ENCODE data around the gene HMOX1. TPM values are rescaled to one million over a fixed set of nuclear protein-coding genes. Genes with fewer than 3 reads are reported as not detected.

The HMOX1 gene
- total RNA-seq, 3 donors from 2014 or later (not counting 1 experiment from before 2014, with no cell fraction given), result 7.5 to 61.6 (median 15.9) TPM

DNA sequence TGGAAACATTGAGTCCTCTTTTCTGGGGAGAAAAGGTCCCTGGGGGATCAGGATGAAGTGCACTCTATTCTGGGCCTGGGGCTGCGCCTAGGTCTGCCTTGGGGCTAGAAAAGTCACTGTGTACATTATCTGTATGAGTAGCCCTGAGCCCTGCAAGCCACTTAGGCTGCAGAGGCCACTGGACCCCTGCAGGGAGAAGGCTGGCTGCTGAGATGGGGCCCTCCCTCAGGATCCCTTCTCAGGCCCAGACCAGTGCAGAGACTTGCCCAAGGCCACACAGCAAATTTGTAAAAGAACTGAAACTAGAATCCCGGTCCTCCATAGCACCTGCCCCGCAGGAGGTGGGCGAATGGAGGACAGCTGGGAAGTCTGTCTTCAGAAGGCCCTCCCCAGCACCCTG is 26.8 kb upstream of the HMOX1 start:
- H3K4me1 ChIP-seq (ENCODE audit: control insufficient read depth, insufficient read depth, low read length), result peaks cover 38% of the 10 kb centered on the region
- no peak overlapping the region for H3K27ac Mint-ChIP-seq

DNA sequence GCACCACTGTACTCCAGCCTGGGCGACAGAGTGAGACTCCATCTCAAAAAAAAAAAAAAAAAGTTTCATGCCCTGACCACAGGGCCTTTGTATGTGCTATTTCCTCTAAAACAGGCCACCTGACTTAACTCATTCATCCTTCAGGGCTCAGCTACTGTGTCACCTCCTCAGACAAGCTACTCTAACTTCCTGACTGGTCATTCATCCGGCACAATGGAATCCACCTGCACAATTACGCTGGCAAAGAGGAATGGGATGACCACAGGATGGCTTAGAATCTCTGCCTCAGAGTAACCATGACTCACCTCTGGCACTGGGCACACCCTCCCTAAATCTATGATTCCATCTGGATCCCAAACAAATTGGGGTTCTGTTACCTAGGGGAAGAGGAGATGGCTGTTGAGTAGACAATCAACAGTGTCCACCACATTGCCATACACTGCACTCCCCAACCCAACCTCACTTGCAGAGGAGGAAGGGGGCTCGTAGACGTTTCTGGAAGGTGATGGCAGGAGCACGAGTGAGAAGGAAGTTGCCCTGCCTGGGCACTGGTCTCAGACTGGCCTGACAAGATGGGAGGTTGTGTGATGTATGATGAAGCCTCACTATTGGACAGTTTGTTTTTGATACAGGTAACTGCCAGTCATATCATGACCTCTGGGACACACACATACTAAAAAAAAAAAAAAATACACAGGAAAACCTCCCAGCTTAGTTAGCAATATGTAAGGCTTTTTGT is 22.8 kb upstream of the HMOX1 start:
- no peak overlapping the region for H3K27ac Mint-ChIP-seq
- peaks cover 10% of the 10 kb centered on the region for H3K4me1 ChIP-seq (ENCODE audit: control insufficient read depth, insufficient read depth, low read length)
- H3K4me3 ChIP-seq (ENCODE audit: low read length), result no peak overlapping the region
- no peaks in the 10 kb centered on the region for H3K27me3 ChIP-seq (ENCODE audit: control insufficient read depth, insufficient read depth, low read length)
- intact Hi-C loops (cut with micrococcal nuclease), result loop anchor here (10.0 kb wide), 1 partner anchor 567 kb away; no protein-coding TSS in a partner anchor
- DNase-seq, result no peak
- TF ChIP-seq, protein P1, sequence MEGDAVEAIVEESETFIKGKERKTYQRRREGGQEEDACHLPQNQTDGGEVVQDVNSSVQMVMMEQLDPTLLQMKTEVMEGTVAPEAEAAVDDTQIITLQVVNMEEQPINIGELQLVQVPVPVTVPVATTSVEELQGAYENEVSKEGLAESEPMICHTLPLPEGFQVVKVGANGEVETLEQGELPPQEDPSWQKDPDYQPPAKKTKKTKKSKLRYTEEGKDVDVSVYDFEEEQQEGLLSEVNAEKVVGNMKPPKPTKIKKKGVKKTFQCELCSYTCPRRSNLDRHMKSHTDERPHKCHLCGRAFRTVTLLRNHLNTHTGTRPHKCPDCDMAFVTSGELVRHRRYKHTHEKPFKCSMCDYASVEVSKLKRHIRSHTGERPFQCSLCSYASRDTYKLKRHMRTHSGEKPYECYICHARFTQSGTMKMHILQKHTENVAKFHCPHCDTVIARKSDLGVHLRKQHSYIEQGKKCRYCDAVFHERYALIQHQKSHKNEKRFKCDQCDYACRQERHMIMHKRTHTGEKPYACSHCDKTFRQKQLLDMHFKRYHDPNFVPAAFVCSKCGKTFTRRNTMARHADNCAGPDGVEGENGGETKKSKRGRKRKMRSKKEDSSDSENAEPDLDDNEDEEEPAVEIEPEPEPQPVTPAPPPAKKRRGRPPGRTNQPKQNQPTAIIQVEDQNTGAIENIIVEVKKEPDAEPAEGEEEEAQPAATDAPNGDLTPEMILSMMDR (IDR thresholded peaks at IDR 0.05), result no peak
- H3K36me3 Mint-ChIP-seq, result no peaks in the 10 kb centered on the region
- no peak overlapping the region for H3K4me3 Mint-ChIP-seq
- ATAC-seq, result no peak
- H3K36me3 ChIP-seq (ENCODE audit: control insufficient read depth, insufficient read depth, low read length), result no peaks in the 10 kb centered on the region
- peaks cover 0 to 10% of the 10 kb centered on the region in 2 donors for H3K27me3 Mint-ChIP-seq (ENCODE audit: low read depth in 2 of 2)
- 67% methylated on average over 6 of the region's 6 CpGs for WGBS (ENCODE audit: insufficient coverage)
- no peaks in the 10 kb centered on the region for H3K9me3 ChIP-seq (ENCODE audit: control insufficient read depth, insufficient read depth, low read length)
- no peaks in the 10 kb centered on the region for H3K4me1 Mint-ChIP-seq
- no peaks in the 10 kb centered on the region for H3K9me3 Mint-ChIP-seq
- H3K27ac ChIP-seq (ENCODE audit: low read length), result no peak overlapping the region

More for the DNA sequence above, 26.8 kb upstream of the HMOX1 start:
- Histone ChIP-seq H3K4me3 (ENCODE audit: low read length) (no peak overlapping the region), H3K27ac (ENCODE audit: low read length) (no peak overlapping the region), H3K36me3 (ENCODE audit: control insufficient read depth, insufficient read depth, low read length) (no peaks in the 10 kb centered on the region), H3K9me3 (ENCODE audit: control insufficient read depth, insufficient read depth, low read length) (no peaks in the 10 kb centered on the region), H3K27me3 (ENCODE audit: control insufficient read depth, insufficient read depth, low read length) (peaks cover 3% of the 10 kb centered on the region)
- ATAC-seq, result no peak
- Mint-ChIP-seq H3K36me3 (no peaks in the 10 kb centered on the region), H3K4me1 (peaks cover 16 to 27% of the 10 kb centered on the region in 2 donors), H3K27me3 (ENCODE audit: low read depth in 2 of 2) (peaks cover 0 to 16% of the 10 kb centered on the region in 2 donors), H3K9me3 (no peaks in the 10 kb centered on the region), H3K4me3 (no peak overlapping the region)
- TF ChIP-seq, protein P1 (IDR thresholded peaks at IDR 0.05), result no peak
- WGBS (ENCODE audit: insufficient coverage), result 83% methylated on average over 4 of the region's 4 CpGs
- no peak for DNase-seq
- intact Hi-C loops (cut with micrococcal nuclease), result loop anchor here (5.0 to 10.0 kb wide), 2 partner anchors 58 to 571 kb away; no protein-coding TSS in a partner anchor

DNA sequence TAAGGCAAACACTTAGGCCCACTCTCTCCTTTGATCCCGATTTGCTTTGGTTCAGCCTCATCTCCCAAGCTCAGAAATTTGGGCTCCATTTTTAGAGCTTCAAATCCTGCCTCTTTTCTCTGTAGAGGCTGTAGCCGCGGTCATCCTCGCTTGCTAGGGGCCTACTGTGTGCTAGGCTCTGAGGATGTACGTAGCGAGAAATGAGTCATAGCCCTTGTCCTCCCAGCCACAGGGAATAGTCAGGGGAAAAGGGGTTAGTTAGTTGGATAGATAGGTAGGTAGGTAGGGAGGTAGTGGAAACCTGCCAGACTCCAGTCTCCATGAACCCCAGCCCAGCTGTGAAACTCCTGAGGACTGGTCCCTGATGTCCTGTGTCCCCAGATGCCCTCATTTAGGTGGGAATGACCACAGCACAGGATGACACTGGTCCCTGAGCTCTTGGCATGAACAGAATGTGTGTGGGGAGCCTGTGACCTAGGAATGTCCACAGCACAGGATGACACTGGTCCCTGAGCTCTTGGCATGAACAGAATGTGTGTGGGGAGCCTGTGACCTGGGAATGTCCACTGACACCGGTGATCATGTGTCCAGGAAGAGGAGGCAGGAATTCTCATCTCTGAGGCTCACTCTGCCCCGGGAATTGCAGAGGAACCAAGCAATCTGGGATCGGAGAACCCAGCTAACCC is 21.4 kb upstream of the HMOX1 start:
- peaks cover 0 to 10% of the 10 kb centered on the region in 2 donors for H3K27me3 Mint-ChIP-seq (ENCODE audit: low read depth in 2 of 2)
- no peaks in the 10 kb centered on the region for H3K36me3 ChIP-seq (ENCODE audit: control insufficient read depth, insufficient read depth, low read length)
- H3K4me3 Mint-ChIP-seq, result no peak overlapping the region
- no peaks in the 10 kb centered on the region for H3K9me3 Mint-ChIP-seq
- H3K4me1 Mint-ChIP-seq, result no peaks in the 10 kb centered on the region
- no peak overlapping the region for H3K27ac ChIP-seq (ENCODE audit: low read length)
- DNase-seq, result no peak
- WGBS (ENCODE audit: insufficient coverage), result 87% methylated on average over 9 of the region's 9 CpGs
- H3K27me3 ChIP-seq (ENCODE audit: control insufficient read depth, insufficient read depth, low read length), result no peaks in the 10 kb centered on the region
- peaks cover 2% of the 10 kb centered on the region for H3K4me1 ChIP-seq (ENCODE audit: control insufficient read depth, insufficient read depth, low read length)
- H3K27ac Mint-ChIP-seq, result no peak overlapping the region
- H3K36me3 Mint-ChIP-seq, result no peaks in the 10 kb centered on the region
- ATAC-seq, result no peak
- H3K4me3 ChIP-seq (ENCODE audit: low read length), result no peak overlapping the region
- H3K9me3 ChIP-seq (ENCODE audit: control insufficient read depth, insufficient read depth, low read length), result no peaks in the 10 kb centered on the region
- TF ChIP-seq, protein P1 (IDR thresholded peaks at IDR 0.05), result no peak
- intact Hi-C loops (cut with micrococcal nuclease), result loop anchor here (10.0 kb wide), 1 partner anchor 565 kb away; no protein-coding TSS in a partner anchor
